ENCODE measurements around the gene ADAMTSL3.
"Not testable (repeated sequence)": the region's sequence is repeated elsewhere in the genome, so short reads cannot be mapped to it uniquely, and the experiment has no call there.

The ADAMTSL3 gene

GRCh38 chr15:84033793-84034553, 380.1 kb downstream of the ADAMTSL3 start:
- TF ChIP-seq CTCF (conservative IDR thresholded peaks at IDR 0.05; ENCODE audit: low read depth, low read length), result no peak
- Histone ChIP-seq H3K36me3 (ENCODE audit: insufficient read depth) (no peaks in the 10 kb centered on the region), H3K4me1 (ENCODE audit: low read depth, poor library complexity, severe bottlenecking) (no peaks in the 10 kb centered on the region), H2AFZ (ENCODE audit: low read depth) (no peak overlapping the region), H3K4me2 (no peak overlapping the region), H3K79me2 (ENCODE audit: insufficient read depth, low read depth) (no peaks in the 10 kb centered on the region), H3K9ac (no peak overlapping the region), H3K4me3 (IDR thresholded peaks at IDR 0.05; ENCODE audit: insufficient read depth, low read depth, low read length) (no peak overlapping the region), H3K27ac (no peak overlapping the region), H3K27me3 (ENCODE audit: insufficient read depth, low read depth) (no peaks in the 10 kb centered on the region), H4K20me1 (ENCODE audit: insufficient read depth) (no peaks in the 10 kb centered on the region)

- no peak overlapping the region for H3K4me2 ChIP-seq
- H3K4me3 ChIP-seq (IDR thresholded peaks at IDR 0.05; ENCODE audit: insufficient read depth, low read depth, low read length), result no peak overlapping the region
- no peak overlapping the region for H3K9ac ChIP-seq
- H2AFZ ChIP-seq (ENCODE audit: low read depth), result no peak overlapping the region
- H3K36me3 ChIP-seq (ENCODE audit: insufficient read depth), result no peaks in the 10 kb centered on the region
- H3K79me2 ChIP-seq (ENCODE audit: insufficient read depth, low read depth), result no peaks in the 10 kb centered on the region
- peak; percentile 58; the same call in 1 of the 2 replicates for TF ChIP-seq CTCF (conservative IDR thresholded peaks at IDR 0.05; ENCODE audit: low read depth, low read length)
- H3K27me3 ChIP-seq (ENCODE audit: insufficient read depth, low read depth), result no peaks in the 10 kb centered on the region
- H4K20me1 ChIP-seq (ENCODE audit: insufficient read depth), result no peaks in the 10 kb centered on the region
- no peaks in the 10 kb centered on the region for H3K4me1 ChIP-seq (ENCODE audit: low read depth, poor library complexity, severe bottlenecking)
- H3K27ac ChIP-seq, result no peak overlapping the region
Observed at GRCh38 chr15:84034578-84035398, 380.9 kb downstream of the ADAMTSL3 start.

- H2AFZ ChIP-seq (ENCODE audit: low read depth), result no peak overlapping the region
- no peaks in the 10 kb centered on the region for H3K36me3 ChIP-seq (ENCODE audit: insufficient read depth)
- H3K79me2 ChIP-seq (ENCODE audit: insufficient read depth, low read depth), result no peaks in the 10 kb centered on the region
- no peaks in the 10 kb centered on the region for H3K27me3 ChIP-seq (ENCODE audit: insufficient read depth, low read depth)
- H4K20me1 ChIP-seq (ENCODE audit: insufficient read depth), result no peaks in the 10 kb centered on the region
- no peak overlapping the region for H3K27ac ChIP-seq
- H3K4me1 ChIP-seq (ENCODE audit: low read depth, poor library complexity, severe bottlenecking), result no peaks in the 10 kb centered on the region
- no peak overlapping the region for H3K4me2 ChIP-seq
- H3K9ac ChIP-seq, result no peak overlapping the region
- no peak overlapping the region for H3K4me3 ChIP-seq (IDR thresholded peaks at IDR 0.05; ENCODE audit: insufficient read depth, low read depth, low read length)
- peak; percentile 42 for TF ChIP-seq CTCF (conservative IDR thresholded peaks at IDR 0.05; ENCODE audit: low read depth, low read length)
Observed at GRCh38 chr15:84035399-84035766, 381.5 kb downstream of the ADAMTSL3 start.

GRCh38 chr15:84037301-84037700, 383.4 kb downstream of the ADAMTSL3 start:
- H3K27me3 ChIP-seq (ENCODE audit: insufficient read depth, low read depth), result no peaks in the 10 kb centered on the region
- H3K9ac ChIP-seq, result no peak overlapping the region
- H2AFZ ChIP-seq (ENCODE audit: low read depth), result no peak overlapping the region
- H3K36me3 ChIP-seq (ENCODE audit: insufficient read depth), result no peaks in the 10 kb centered on the region
- H4K20me1 ChIP-seq (ENCODE audit: insufficient read depth), result no peaks in the 10 kb centered on the region
- no peak for TF ChIP-seq CTCF (conservative IDR thresholded peaks at IDR 0.05; ENCODE audit: low read depth, low read length)
- no peak overlapping the region for H3K27ac ChIP-seq
- no peaks in the 10 kb centered on the region for H3K79me2 ChIP-seq (ENCODE audit: insufficient read depth, low read depth)
- no peak overlapping the region for H3K4me2 ChIP-seq
- no peak overlapping the region for H3K4me3 ChIP-seq (IDR thresholded peaks at IDR 0.05; ENCODE audit: insufficient read depth, low read depth, low read length)
- no peaks in the 10 kb centered on the region for H3K4me1 ChIP-seq (ENCODE audit: low read depth, poor library complexity, severe bottlenecking)

GRCh38 chr15:84042434-84043056, 388.6 kb downstream of the ADAMTSL3 start:
- H3K27ac ChIP-seq; H3K27me3 ChIP-seq (ENCODE audit: insufficient read depth, low read depth); H3K36me3 ChIP-seq (ENCODE audit: insufficient read depth); H3K9ac ChIP-seq; H3K4me3 ChIP-seq (IDR thresholded peaks at IDR 0.05; ENCODE audit: insufficient read depth, low read depth, low read length); H3K4me1 ChIP-seq (ENCODE audit: low read depth, poor library complexity, severe bottlenecking); H3K4me2 ChIP-seq; H2AFZ ChIP-seq (ENCODE audit: low read depth); H4K20me1 ChIP-seq (ENCODE audit: insufficient read depth); H3K79me2 ChIP-seq (ENCODE audit: insufficient read depth, low read depth): not testable (repeated sequence)

All from KMS-11 (cell line).